OCI-LY7 (cell line): ENCODE data around the gene MACROD2. TPM values are rescaled to one million over a fixed set of nuclear protein-coding genes. Genes with fewer than 3 reads are reported as not detected.

Source experiments
- BruUV-seq: library from RNA; stranded (reverse); fragments of 400-500 nt; replicated peaks from 2 replicates; lab custom pipeline; 2021; lab: Mats Ljungman, UMichigan
- CTCF ChIA-PET: fragments of 300-600 bp; sonication (Branson Sonifier 250); formaldehyde crosslinking; loops from one replicate; lab custom pipeline; 2022; ENCODE audit warnings: antibody characterized with exemption; ENCODE audit not compliant: unreplicated experiment; lab: Charles Lee
- POLR2A ChIA-PET: fragments of 300-600 bp; sonication (Branson Sonifier 250); formaldehyde crosslinking; loops from one replicate; lab custom pipeline; 2022; ENCODE audit warnings: antibody characterized with exemption; lab: Charles Lee
- DNase-seq: peaks from one replicate; pipeline ENCODE4 v3.0.0-alpha.2; 2015; ENCODE audit warnings: low spot score
- H2AFZ ChIP-seq: fragments of 200-600 bp; sonication (generic), shearing (Covaris generic); 2 replicates; pipeline ENCODE4 v1.6.1; 2014; ENCODE audit warnings: mild to moderate bottlenecking, antibody characterized with exemption, low read length, moderate library complexity
- H3K27ac ChIP-seq: fragments of 200-600 bp; sonication (generic); 2 replicates; pipeline ENCODE4 v1.5.1; 2014; ENCODE audit warnings: mixed run types, low read depth, mild to moderate bottlenecking, moderate library complexity, low read length, inconsistent platforms; ENCODE audit not compliant: poor library complexity, severe bottlenecking
- H3K36me3 ChIP-seq: fragments of 200-600 bp; sonication (generic); 2 replicates; pipeline ENCODE4 v1.6.1; 2014; ENCODE audit warnings: mild to moderate bottlenecking, antibody characterized with exemption, low read length, moderate library complexity, mixed read lengths; ENCODE audit not compliant: insufficient read depth
- H3K4me1 ChIP-seq: fragments of 200-600 bp; sonication (generic); 2 replicates; pipeline ENCODE4 v1.5.1; 2014; ENCODE audit warnings: mild to moderate bottlenecking, low read length; ENCODE audit not compliant: insufficient read depth, poor library complexity, severe bottlenecking
- H3K4me2 ChIP-seq: fragments of 200-600 bp; sonication (generic); 2 replicates; pipeline ENCODE4 v1.6.1; 2014; ENCODE audit warnings: mild to moderate bottlenecking, low read length
- H3K4me3 ChIP-seq: fragments of 200-600 bp; sonication (generic); 2 replicates; pipeline ENCODE4 v1.5.1; 2014; ENCODE audit warnings: mild to moderate bottlenecking, low read depth, low read length; ENCODE audit not compliant: poor library complexity, severe bottlenecking
- H3K79me2 ChIP-seq: fragments of 200-600 bp; sonication (generic); 2 replicates; pipeline ENCODE4 v1.6.1; 2016; ENCODE audit warnings: low read depth, mild to moderate bottlenecking, low read length, moderate library complexity, mixed read lengths; ENCODE audit not compliant: insufficient read depth
- H3K9me2 ChIP-seq: fragments of 200-600 bp; sonication (generic); 2 replicates; pipeline ENCODE4 v1.6.1; 2016; ENCODE audit warnings: mild to moderate bottlenecking, low read length, mixed read lengths; ENCODE audit not compliant: insufficient read depth
- H3K9me3 ChIP-seq: fragments of 200-600 bp; sonication (generic); 2 replicates; pipeline ENCODE4 v1.6.1; 2014; ENCODE audit warnings: mild to moderate bottlenecking, mixed run types, low read length, mixed read lengths
- H4K20me1 ChIP-seq: fragments of 200-600 bp; sonication (generic); 2 replicates; pipeline ENCODE4 v1.6.1; 2014; ENCODE audit warnings: mild to moderate bottlenecking, antibody characterized with exemption, low read length, moderate library complexity, mixed read lengths; ENCODE audit not compliant: insufficient read depth
- CTCF ChIP-seq: fragments of 200-600 bp; sonication (generic); conservative IDR thresholded peaks from 2 replicates; pipeline ENCODE4 v1.5.1; 2014; ENCODE audit warnings: mild to moderate bottlenecking, antibody characterized with exemption, low read length, moderate library complexity, mixed read lengths
- EZH2phosphoT487 ChIP-seq: fragments of 200-600 bp; sonication (generic); IDR thresholded peaks from 2 replicates; pipeline ENCODE4 v1.6.1; 2018; ENCODE audit warnings: low read depth, borderline replicate concordance, mild to moderate bottlenecking, mixed run types, antibody characterized with exemption, low read length, moderate library complexity, mixed read lengths
- intact Hi-C: fragments of 100-400 bp; cut with micrococcal nuclease; formaldehyde crosslinking; loops from one replicate; pipeline ENCODE4 v1.10.0; 2022; ENCODE audit not compliant: unreplicated experiment
- total RNA-seq, 2 experiments: library from RNA; depleted of rRNA in 1 of 2; stranded (reverse); fragments of >200 nt in 1 of 2; shearing (Covaris generic) in 1 of 2; gene quantifications; 2 replicates each; pipeline ENCODE4 v1.2.3, GENCODE V29; 2014 to 2022

MACROD2 gene
- total RNA-seq, 2 experiments from 2014 or later = 0.09 to 4.5 TPM

GRCh38 chr20:14191559-14191958 is 196.2 kb downstream of the MACROD2 start:
- no peaks in the 10 kb centered on the region for H3K9me2 ChIP-seq
- no peak for TF ChIP-seq EZH2phosphoT487
- TF ChIP-seq CTCF = no peak

GRCh38 chr20:14193443-14193842 is 198.1 kb downstream of the MACROD2 start:
- H3K4me1 ChIP-seq = no peaks in the 10 kb centered on the region
- DNase-seq = no peak
- BruUV-seq = no TSS peak
- H3K36me3 ChIP-seq = no peaks in the 10 kb centered on the region
- intact Hi-C loops = no loop called here
- POLR2A ChIA-PET = interaction anchor here (1.0 kb wide), 1 partner anchor 16 kb away, joined by 3 read pairs; no protein-coding TSS in a partner anchor
- H3K27ac ChIP-seq = no peak overlapping the region
- CTCF ChIA-PET = no interaction called here
- TF ChIP-seq EZH2phosphoT487 (no peak), CTCF (no peak)
- H3K9me3 ChIP-seq = no peaks in the 10 kb centered on the region
- no peak overlapping the region for H3K4me2 ChIP-seq
- H3K9me2 ChIP-seq = no peaks in the 10 kb centered on the region
- H3K4me3 ChIP-seq = no peak overlapping the region
- no peaks in the 10 kb centered on the region for H3K79me2 ChIP-seq
- H4K20me1 ChIP-seq = no peaks in the 10 kb centered on the region
- H2AFZ ChIP-seq = no peak overlapping the region

More at GRCh38 chr20:14191559-14191958, 196.2 kb downstream of the MACROD2 start:
- H3K9me3 ChIP-seq = no peaks in the 10 kb centered on the region
- BruUV-seq = no TSS peak
- H3K4me2 ChIP-seq = no peak overlapping the region
- H4K20me1 ChIP-seq = no peaks in the 10 kb centered on the region
- CTCF ChIA-PET = no interaction called here
- no peaks in the 10 kb centered on the region for H3K36me3 ChIP-seq
- H3K4me1 ChIP-seq = no peaks in the 10 kb centered on the region
- no peak for DNase-seq
- H3K27ac ChIP-seq = no peak overlapping the region
- no peak overlapping the region for H2AFZ ChIP-seq
- POLR2A ChIA-PET = no interaction called here
- intact Hi-C loops = no loop called here
- no peaks in the 10 kb centered on the region for H3K79me2 ChIP-seq
- no peak overlapping the region for H3K4me3 ChIP-seq

GRCh38 chr20:14193885-14194284 is 198.6 kb downstream of the MACROD2 start:
- ChIA-PET CTCF (no interaction called here), POLR2A (interaction anchor here (1.0 kb wide), 1 partner anchor 16 kb away, joined by 3 read pairs; no protein-coding TSS in a partner anchor)
- BruUV-seq = no TSS peak
- H3K36me3 ChIP-seq = no peaks in the 10 kb centered on the region
- H3K4me1 ChIP-seq = no peaks in the 10 kb centered on the region
- no peak overlapping the region for H2AFZ ChIP-seq
- no peak overlapping the region for H3K4me3 ChIP-seq
- no peaks in the 10 kb centered on the region for H3K9me2 ChIP-seq
- TF ChIP-seq CTCF (no peak), EZH2phosphoT487 (no peak)
- intact Hi-C loops = no loop called here
- no peak for DNase-seq
- no peaks in the 10 kb centered on the region for H3K79me2 ChIP-seq
- H4K20me1 ChIP-seq = no peaks in the 10 kb centered on the region
- no peak overlapping the region for H3K4me2 ChIP-seq
- no peaks in the 10 kb centered on the region for H3K9me3 ChIP-seq
- H3K27ac ChIP-seq = no peak overlapping the region
